ENCODE data around the gene KLRC2. TPM values are rescaled to one million over a fixed set of nuclear protein-coding genes. Genes with fewer than 3 reads are reported as not detected.
"Not testable (repeated sequence)": the region's sequence is repeated elsewhere in the genome, so short reads cannot be mapped to it uniquely, and the experiment has no call there.

Gene KLRC2
- not detected for polyA plus RNA-seq (ENCODE audit: insufficient read length)

GRCh38 chr12:10435816-10436215 is at the start of gene KLRC2:
Gene KLRC2 (minus strand): TSS chr12:10436010. CDS start chr12:10435986, 24 bp downstream.
- DNase-seq (ENCODE audit: low read depth), result not testable (repeated sequence)

GRCh38 chr12:10481901-10482300 is 46.1 kb upstream of the KLRC2 start:
- DNase-seq (ENCODE audit: low read depth), result not testable (repeated sequence)

- DNase-seq (ENCODE audit: low read depth), result not testable (repeated sequence)
These were observed 37.0 kb upstream of the KLRC2 start for GRCh38 chr12:10472808-10473207.

GRCh38 chr12:10469701-10470100 is 33.9 kb upstream of the KLRC2 start:
- DNase-seq (ENCODE audit: low read depth), result no peak

- DNase-seq (ENCODE audit: low read depth), result no peak
These were observed 30.5 kb upstream of the KLRC2 start for GRCh38 chr12:10466311-10466710.

- DNase-seq (ENCODE audit: low read depth), result no peak
These were observed 21.9 kb upstream of the KLRC2 start for GRCh38 chr12:10457760-10458159.

GRCh38 chr12:10456856-10457255 is 21.0 kb upstream of the KLRC2 start:
- no peak for DNase-seq (ENCODE audit: low read depth)

- DNase-seq (ENCODE audit: low read depth), result no peak
These were observed 20.0 kb upstream of the KLRC2 start for GRCh38 chr12:10455766-10456165.

GRCh38 chr12:10454531-10454930 is 18.7 kb upstream of the KLRC2 start:
- DNase-seq (ENCODE audit: low read depth), result no peak

- DNase-seq (ENCODE audit: low read depth), result no peak
These were observed 17.3 kb upstream of the KLRC2 start, which contains the start of gene KLRC1 for GRCh38 chr12:10453156-10453555. Gene KLRC1 (minus strand): TSS chr12:10453377. CDS start chr12:10451156, 2,221 bp downstream.

- no peak for DNase-seq (ENCODE audit: low read depth)
These were observed 12.4 kb upstream of the KLRC2 start for GRCh38 chr12:10448236-10448635.

- DNase-seq (ENCODE audit: low read depth), result not testable (repeated sequence)
These were observed 10.2 kb upstream of the KLRC2 start for GRCh38 chr12:10446052-10446451.

- not testable (repeated sequence) for DNase-seq (ENCODE audit: low read depth)
These were observed 5.3 kb upstream of the KLRC2 start for GRCh38 chr12:10441144-10441543.

GRCh38 chr12:10439608-10440274 is 3.9 kb upstream of the KLRC2 start:
- not testable (repeated sequence) for DNase-seq (ENCODE audit: low read depth)

GRCh38 chr12:10437601-10438000 is 1.8 kb upstream of the KLRC2 start:
- DNase-seq (ENCODE audit: low read depth), result not testable (repeated sequence)

- not testable (repeated sequence) for DNase-seq (ENCODE audit: low read depth)
These were observed 5.2 kb downstream of the KLRC2 start for GRCh38 chr12:10430623-10431022.

- not testable (repeated sequence) for DNase-seq (ENCODE audit: low read depth)
These were observed 9.9 kb downstream of the KLRC2 start for GRCh38 chr12:10425938-10426337.

- not testable (repeated sequence) for DNase-seq (ENCODE audit: low read depth)
These were observed 11.4 kb downstream of the KLRC2 start for GRCh38 chr12:10424260-10424899.

GRCh38 chr12:10422159-10422558 is 13.7 kb downstream of the KLRC2 start:
- not testable (repeated sequence) for DNase-seq (ENCODE audit: low read depth)

GRCh38 chr12:10420334-10420733 is 15.5 kb downstream of the KLRC2 start, which contains the start of gene KLRC3:
Gene KLRC3 (minus strand): TSS chr12:10420595. CDS start chr12:10420550, 45 bp downstream.
- not testable (repeated sequence) for DNase-seq (ENCODE audit: low read depth)

- DNase-seq (ENCODE audit: low read depth), result no peak
These were observed 26.4 kb downstream of the KLRC2 start, which contains the start of gene KLRC4 for GRCh38 chr12:10409392-10409791. Gene KLRC4 (minus strand): TSS chr12:10409757. CDS start chr12:10409575, 182 bp downstream.

- DNase-seq (ENCODE audit: low read depth), result no peak
These were observed 27.0 kb downstream of the KLRC2 start for GRCh38 chr12:10408842-10409241.

GRCh38 chr12:10406725-10407124 is 29.1 kb downstream of the KLRC2 start:
- DNase-seq (ENCODE audit: low read depth), result no peak
